GM12878 (cell line): ENCODE results near the gene GALNT6. TPM values are rescaled to one million over a fixed set of nuclear protein-coding genes. Genes with fewer than 3 reads are reported as not detected.

Source experiments
- BCL11A ChIP-seq: IDR thresholded peaks from 2 replicates; pipeline ENCODE4 v1.6.1; 2011; ENCODE audit warnings: low read depth, low read length
- CBFB ChIP-seq: IDR thresholded peaks from 2 replicates; pipeline ENCODE4 v1.6.1; 2016; ENCODE audit warnings: antibody characterized with exemption, low read depth
- EED ChIP-seq: sonication (generic); IDR thresholded peaks from 2 replicates; pipeline ENCODE4 v1.6.1; 2016; ENCODE audit warnings: antibody characterized with exemption, low read depth
- ETV6 ChIP-seq, 2 experiments: fragments of 450-650 bp in 1 of 2; IDR thresholded peaks in 1 of 2; conservative IDR thresholded peaks in 1 of 2; 2 replicates each; pipeline ENCODE4 v1.6.1; 2014; ENCODE audit warnings: antibody characterized with exemption in 1 of 2, borderline replicate concordance in 1 of 2, low read depth in 1 of 2, mild to moderate bottlenecking in 1 of 2, moderate library complexity in 1 of 2
- GABPA ChIP-seq: IDR thresholded peaks from 2 replicates; pipeline ENCODE4 v1.6.1; 2014; ENCODE audit warnings: antibody characterized with exemption, low read depth, mild to moderate bottlenecking, inconsistent platforms
- IKZF2 ChIP-seq, 2 experiments: fragments of 450-650 bp; IDR thresholded peaks; 2 replicates each; pipeline ENCODE4 v1.6.1; 2017; ENCODE audit warnings: mild to moderate bottlenecking in 2 of 2, moderate library complexity in 2 of 2
- JUNB ChIP-seq: IDR thresholded peaks from 2 replicates; pipeline ENCODE4 v1.6.1; 2016; ENCODE audit warnings: antibody characterized with exemption, mild to moderate bottlenecking
- KDM1A ChIP-seq: fragments of 200-600 bp; sonication (generic); IDR thresholded peaks from 2 replicates; pipeline ENCODE4 v1.6.1; 2016; ENCODE audit warnings: borderline replicate concordance
- MEF2A ChIP-seq: IDR thresholded peaks from 2 replicates; pipeline ENCODE4 v1.6.1; 2011; ENCODE audit warnings: low read depth, mild to moderate bottlenecking, low read length, moderate library complexity; ENCODE audit not compliant: insufficient read depth
- MLLT1 ChIP-seq: fragments of 450-650 bp; IDR thresholded peaks from 2 replicates; pipeline ENCODE4 v1.6.1; 2016; ENCODE audit warnings: mild to moderate bottlenecking
- MTA3 ChIP-seq: IDR thresholded peaks from 2 replicates; pipeline ENCODE4 v1.6.1; 2012; ENCODE audit warnings: low read length, inconsistent platforms, borderline replicate concordance
- NR2C2 ChIP-seq: IDR thresholded peaks from 2 replicates; pipeline ENCODE4 v1.6.1; 2011; ENCODE audit warnings: borderline replicate concordance, low read depth; ENCODE audit not compliant: control insufficient read depth, insufficient read length
- RAD51 ChIP-seq: fragments of 450-650 bp; IDR thresholded peaks from 2 replicates; pipeline ENCODE4 v1.6.1; 2016; ENCODE audit warnings: moderate library complexity, mild to moderate bottlenecking, inconsistent platforms
- SPI1 ChIP-seq: IDR thresholded peaks from 2 replicates; pipeline ENCODE4 v1.6.1; 2011; ENCODE audit warnings: low read depth, mild to moderate bottlenecking, low read length, moderate library complexity, borderline replicate concordance; ENCODE audit not compliant: insufficient read depth
- STAT1 ChIP-seq: fragments of 450-650 bp; conservative IDR thresholded peaks from 2 replicates; pipeline ENCODE4 v1.6.1; 2014; ENCODE audit warnings: antibody characterized with exemption, mild to moderate bottlenecking
- TBL1XR1 ChIP-seq: IDR thresholded peaks from 2 replicates; pipeline ENCODE4 v1.6.1; 2012; ENCODE audit warnings: low read depth, low read length, improper control_type of control experiment
- ZNF384 ChIP-seq: IDR thresholded peaks from 2 replicates; pipeline ENCODE4 v1.6.1; 2012; ENCODE audit warnings: low read depth, mild to moderate bottlenecking, low read length, improper control_type of control experiment, borderline replicate concordance
- ZNF622 ChIP-seq: fragments of 450-650 bp; IDR thresholded peaks from 2 replicates; pipeline ENCODE4 v1.6.1; 2017; ENCODE audit warnings: mild to moderate bottlenecking, inconsistent platforms
- ZNF687 ChIP-seq: fragments of 450-650 bp; IDR thresholded peaks from 2 replicates; pipeline ENCODE4 v1.6.1; 2017; ENCODE audit warnings: mild to moderate bottlenecking, moderate library complexity
- polyA plus RNA-seq, 11 experiments: library from polyadenylated mRNA; depleted of rRNA in 4 of 11; unstranded in 6 of 11; stranded (reverse) in 5 of 11; fragments of >200 nt; fragmentation: Nextera tagmentation in 4 of 11; fragmentation: Illumina TruSeq in 1 of 11; extraction: Ambion mirVana in 4 of 11; extraction: Trizol in 1 of 11; gene quantifications; 1 replicate in 1 of 11; 2 replicates in 10 of 11; pipeline versions ENCODE4 v1.2.1 to v1.2.3, GENCODE V29; 2011 to 2016; ENCODE audit warnings: inconsistent platforms in 2 of 11, missing spikeins in 2 of 11, low read depth in 1 of 11
- total RNA-seq, 4 experiments: library from RNA; depleted of rRNA in 3 of 4; stranded (reverse); fragments of >200 nt in 3 of 4; fragmentation: Illumina TruSeq in 1 of 4; extraction: Trizol in 1 of 4; gene quantifications; 2 replicates each; pipeline versions ENCODE4 v1.2.1 to v1.2.3, GENCODE V29; 2013 to 2021
- TF ChIP-seq, protein P1 (sequence below): fragments of 450-650 bp; IDR thresholded peaks from 2 replicates; pipeline ENCODE4 v1.6.1; 2017; ENCODE audit warnings: low read depth, mild to moderate bottlenecking, moderate library complexity
- TF ChIP-seq, protein P2 (sequence below): fragments of 450-650 bp; IDR thresholded peaks from 2 replicates; pipeline ENCODE4 v1.6.1; 2016; ENCODE audit warnings: mild to moderate bottlenecking

GALNT6 gene
- total and polyA plus RNA-seq, 10 of the 15 experiments (the other 5 are each of a cell fraction or from before 2014, with no cell fraction given) = 6.6 to 40.4 (median 23.7) TPM

GRCh38 chr12:51322452-51322851 is 68.8 kb downstream of the GALNT6 start (continued):
- TF ChIP-seq, protein P1, sequence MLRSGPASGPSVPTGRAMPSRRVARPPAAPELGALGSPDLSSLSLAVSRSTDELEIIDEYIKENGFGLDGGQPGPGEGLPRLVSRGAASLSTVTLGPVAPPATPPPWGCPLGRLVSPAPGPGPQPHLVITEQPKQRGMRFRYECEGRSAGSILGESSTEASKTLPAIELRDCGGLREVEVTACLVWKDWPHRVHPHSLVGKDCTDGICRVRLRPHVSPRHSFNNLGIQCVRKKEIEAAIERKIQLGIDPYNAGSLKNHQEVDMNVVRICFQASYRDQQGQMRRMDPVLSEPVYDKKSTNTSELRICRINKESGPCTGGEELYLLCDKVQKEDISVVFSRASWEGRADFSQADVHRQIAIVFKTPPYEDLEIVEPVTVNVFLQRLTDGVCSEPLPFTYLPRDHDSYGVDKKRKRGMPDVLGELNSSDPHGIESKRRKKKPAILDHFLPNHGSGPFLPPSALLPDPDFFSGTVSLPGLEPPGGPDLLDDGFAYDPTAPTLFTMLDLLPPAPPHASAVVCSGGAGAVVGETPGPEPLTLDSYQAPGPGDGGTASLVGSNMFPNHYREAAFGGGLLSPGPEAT = no peak; the same call in 1 of the 2 replicates
- TF ChIP-seq ZNF687 (0 out of 2 replicates have a peak, but pooled peaks have one; percentile 30), MEF2A (no peak), SPI1 (no peak), EED (peak; percentile 57; the same call in 1 of the 2 replicates), MLLT1 (0 out of 2 replicates have a peak, but pooled peaks have one; percentile 46), GABPA (no peak), IKZF2 (IDR thresholded peaks at IDR 0.05) (no peak), JUNB (no peak), KDM1A (no peak), TBL1XR1 (0 out of 2 replicates have a peak, but pooled peaks have one; percentile 27), ZNF384 (peak; percentile 74; the same call in 1 of the 2 replicates), STAT1 (no peak), ETV6 (conservative IDR thresholded peaks at IDR 0.05 in 1 of 2, IDR thresholded peaks at IDR 0.05 in 1 of 2; ENCODE audit: borderline replicate concordance in 1 of 2, low read depth in 1 of 2) (no peak), MTA3 (no peak), NR2C2 (no peak), CBFB (peak; percentile 22; the same call in 1 of the 2 replicates), ZNF622 (no peak), RAD51 (no peak), BCL11A (no peak)
- TF ChIP-seq, protein P2, sequence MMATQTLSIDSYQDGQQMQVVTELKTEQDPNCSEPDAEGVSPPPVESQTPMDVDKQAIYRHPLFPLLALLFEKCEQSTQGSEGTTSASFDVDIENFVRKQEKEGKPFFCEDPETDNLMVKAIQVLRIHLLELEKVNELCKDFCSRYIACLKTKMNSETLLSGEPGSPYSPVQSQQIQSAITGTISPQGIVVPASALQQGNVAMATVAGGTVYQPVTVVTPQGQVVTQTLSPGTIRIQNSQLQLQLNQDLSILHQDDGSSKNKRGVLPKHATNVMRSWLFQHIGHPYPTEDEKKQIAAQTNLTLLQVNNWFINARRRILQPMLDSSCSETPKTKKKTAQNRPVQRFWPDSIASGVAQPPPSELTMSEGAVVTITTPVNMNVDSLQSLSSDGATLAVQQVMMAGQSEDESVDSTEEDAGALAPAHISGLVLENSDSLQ = no peak
